ENCODE results near the gene CT47A1. TPM values are rescaled to one million over a fixed set of nuclear protein-coding genes. Genes with fewer than 3 reads are reported as not detected.
"Not testable (repeated sequence)": the region's sequence is repeated elsewhere in the genome, so short reads cannot be mapped to it uniquely, and the experiment has no call there.

The CT47A1 gene
- not detected for total RNA-seq
- long read RNA-seq, result 0 reads

DNA sequence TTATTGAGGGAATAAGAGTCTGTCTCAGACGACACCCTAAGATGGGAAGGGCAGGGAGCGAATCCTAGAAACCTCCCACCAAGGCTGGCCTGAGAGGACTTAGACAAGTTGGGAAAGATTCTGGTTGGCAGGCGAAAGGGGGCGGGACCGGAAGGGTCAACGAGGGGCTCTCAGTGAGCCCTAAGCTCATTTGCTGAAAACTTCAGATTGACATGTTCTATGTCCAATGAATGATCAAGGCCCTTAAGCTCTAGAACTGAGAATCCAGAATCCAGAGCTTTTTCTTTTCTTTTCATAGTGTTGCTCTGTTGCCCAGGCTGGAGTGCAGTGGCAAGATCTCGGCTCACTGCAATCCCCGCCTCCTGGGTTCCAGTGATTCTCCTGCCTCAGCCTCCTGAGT, at the start of gene CT47A1:
CT47A1 (minus strand) TSS at position 101 of the 400 bp plus-strand sequence. CDS start 231 bp downstream, outside the sequence.
- ATAC-seq; intact Hi-C loops (cut with DNase I): not testable (repeated sequence)

DNA sequence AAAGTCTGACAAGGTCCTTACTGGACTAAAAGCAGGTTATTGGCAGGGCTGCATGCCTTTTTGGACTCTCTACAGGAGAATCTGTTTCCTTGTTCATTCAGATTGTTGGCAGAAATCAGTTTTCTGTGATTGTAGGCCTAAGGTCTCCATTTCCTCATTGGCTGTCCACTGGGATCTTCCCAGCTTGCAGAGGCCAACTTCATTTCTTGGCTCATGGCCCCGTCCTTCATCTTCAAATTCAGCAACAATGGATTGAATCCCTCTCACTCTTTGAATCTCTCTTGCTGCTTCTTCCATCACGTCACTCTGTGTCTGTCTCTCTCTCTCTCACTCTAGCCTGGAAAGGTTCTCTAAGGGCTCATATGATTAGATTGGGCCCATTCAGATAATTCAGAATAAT, 47.0 kb upstream of the CT47A1 start:
- no peak for DNase-seq (ENCODE audit: missing footprints)
- no peak for ATAC-seq
- intact Hi-C loops (cut with DNase I), result no loop called here

More for the DNA sequence above, at the start of gene CT47A1:
- not testable (repeated sequence) for DNase-seq (ENCODE audit: missing footprints)

DNA sequence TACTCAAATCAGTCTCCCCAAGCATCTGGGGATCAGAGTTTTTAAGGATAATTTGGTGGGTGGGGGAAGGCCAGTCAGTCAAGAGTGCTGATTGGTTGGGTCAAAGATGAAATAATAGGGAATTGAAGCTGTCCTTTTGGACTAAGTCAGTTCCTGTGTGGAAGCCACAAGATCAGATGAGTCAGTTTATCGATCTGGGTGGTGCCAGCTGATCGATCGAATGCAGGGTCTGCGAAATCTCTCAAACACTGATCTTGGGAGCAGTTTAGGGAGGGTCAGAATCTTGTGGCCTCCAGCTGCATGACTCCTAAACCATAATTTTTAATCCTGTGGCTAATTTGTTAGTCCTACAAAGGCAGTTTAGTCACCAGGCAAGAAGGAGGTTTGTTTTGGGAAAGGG, 44.5 kb upstream of the CT47A1 start:
- intact Hi-C loops (cut with DNase I), result no loop called here
- no peak for DNase-seq (ENCODE audit: missing footprints)
- no peak for ATAC-seq

DNA sequence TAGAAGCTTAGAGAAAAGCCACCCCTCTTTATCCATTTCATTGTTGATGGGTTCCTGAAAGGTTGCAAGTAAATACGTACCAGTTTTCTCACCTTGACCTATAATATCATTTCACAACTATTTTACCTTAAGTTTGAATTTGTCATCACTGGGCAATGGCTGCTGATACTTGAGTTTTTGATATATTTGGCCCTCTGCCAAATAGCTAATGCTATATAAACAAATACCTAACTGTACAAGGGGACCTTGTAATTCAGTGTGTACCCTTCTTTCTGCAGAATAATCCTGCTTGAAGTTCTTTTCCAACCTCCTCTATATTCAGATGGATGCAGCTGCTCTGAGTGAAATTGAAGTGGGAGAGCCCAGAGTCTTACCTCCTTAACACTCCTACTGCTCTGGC, 42.9 kb upstream of the CT47A1 start:
- intact Hi-C loops (cut with DNase I), result no loop called here
- ATAC-seq (no peak), DNase-seq (ENCODE audit: missing footprints) (no peak)

DNA sequence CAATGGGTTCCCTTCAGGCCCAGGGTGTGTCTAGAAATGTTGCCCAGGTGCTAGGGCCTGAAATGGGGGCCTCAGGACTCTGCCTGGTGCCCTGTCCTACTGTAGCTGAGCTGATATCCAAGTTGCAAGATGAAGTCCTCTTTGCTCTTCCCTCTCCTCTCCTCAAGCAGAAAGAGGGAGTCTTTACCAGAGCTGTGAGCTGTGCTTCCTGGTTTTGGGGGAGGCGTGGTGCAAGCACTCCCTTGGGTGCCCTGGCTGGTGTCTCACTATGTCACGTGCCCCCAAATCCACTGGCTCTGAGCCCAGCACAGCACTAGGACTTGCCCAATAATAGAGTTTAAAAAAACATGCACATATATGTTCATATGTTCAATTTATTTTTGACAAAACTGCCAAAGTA, 29.3 kb upstream of the CT47A1 start:
- DNase-seq (ENCODE audit: missing footprints) (no peak), ATAC-seq (no peak)
- intact Hi-C loops (cut with DNase I), result no loop called here

DNA sequence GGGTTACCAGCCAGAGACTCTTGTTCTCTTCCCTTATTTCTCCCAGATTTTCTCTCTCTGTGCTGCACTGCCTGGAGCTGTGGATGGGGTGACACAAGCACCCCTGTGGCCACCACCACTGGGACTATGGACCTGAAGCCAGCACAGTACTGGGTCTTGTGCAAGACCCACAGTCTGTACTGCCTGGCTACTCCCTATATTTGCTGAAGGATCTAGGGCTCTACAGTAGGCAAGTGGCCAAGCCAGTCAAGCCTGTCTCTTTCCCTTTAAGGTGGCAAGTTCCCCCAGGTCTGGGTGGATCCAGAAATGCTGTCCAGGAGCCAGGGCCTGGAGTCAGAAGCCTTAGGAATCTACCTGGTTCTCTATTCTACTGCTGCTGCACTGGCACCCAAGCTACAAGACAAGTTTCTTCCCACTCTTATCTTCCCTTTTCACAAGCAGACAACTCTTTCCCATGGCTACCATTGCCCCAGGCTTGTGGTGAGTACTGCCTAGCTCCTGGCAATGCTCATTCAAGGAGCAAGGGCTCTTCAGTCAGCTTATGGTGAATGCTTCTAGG, 28.4 kb upstream of the CT47A1 start:
- DNase-seq (ENCODE audit: missing footprints) (no peak), ATAC-seq (no peak)
- intact Hi-C loops (cut with DNase I), result no loop called here

DNA sequence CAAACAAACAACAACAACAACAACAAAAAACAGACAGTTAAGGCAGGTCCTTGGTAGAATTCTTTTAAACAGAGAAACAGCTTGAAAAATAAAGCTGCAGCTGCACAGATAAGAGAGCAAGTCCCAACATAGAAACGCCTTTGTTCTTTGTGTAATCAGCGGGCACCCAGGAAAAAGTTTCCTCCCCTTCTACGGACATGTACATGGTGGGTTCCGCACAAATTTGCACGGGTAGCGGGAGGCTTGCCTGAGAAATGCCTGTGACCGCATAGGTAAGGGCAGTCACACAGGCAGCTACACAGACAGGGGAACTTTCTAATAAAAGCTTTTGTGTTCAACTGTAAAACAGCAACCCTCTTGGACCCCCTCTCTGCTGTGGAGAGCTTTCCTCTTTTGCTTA, 25.7 kb upstream of the CT47A1 start:
- ATAC-seq (no peak), DNase-seq (ENCODE audit: missing footprints) (no peak)
- intact Hi-C loops (cut with DNase I), result no loop called here

DNA sequence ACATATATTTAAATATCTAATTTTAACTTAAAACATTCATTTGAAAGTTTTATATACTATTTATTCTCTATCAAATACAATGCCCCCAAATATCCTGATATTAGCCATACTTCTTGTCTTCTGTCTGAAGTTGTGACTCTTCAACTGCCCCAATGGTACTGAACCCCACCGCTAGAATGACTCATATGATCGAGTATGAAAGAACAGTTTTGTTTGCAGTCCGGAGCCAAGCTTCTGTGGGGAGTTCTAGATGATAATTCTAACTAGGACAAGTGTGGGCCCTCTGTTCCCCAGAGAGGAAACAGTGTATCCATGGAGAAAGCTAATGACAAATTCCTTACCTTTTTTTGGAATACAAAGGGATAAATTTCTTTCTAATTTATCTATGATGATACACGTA, 24.7 kb upstream of the CT47A1 start:
- intact Hi-C loops (cut with DNase I), result no loop called here
- DNase-seq (ENCODE audit: missing footprints), result no peak
- no peak for ATAC-seq

DNA sequence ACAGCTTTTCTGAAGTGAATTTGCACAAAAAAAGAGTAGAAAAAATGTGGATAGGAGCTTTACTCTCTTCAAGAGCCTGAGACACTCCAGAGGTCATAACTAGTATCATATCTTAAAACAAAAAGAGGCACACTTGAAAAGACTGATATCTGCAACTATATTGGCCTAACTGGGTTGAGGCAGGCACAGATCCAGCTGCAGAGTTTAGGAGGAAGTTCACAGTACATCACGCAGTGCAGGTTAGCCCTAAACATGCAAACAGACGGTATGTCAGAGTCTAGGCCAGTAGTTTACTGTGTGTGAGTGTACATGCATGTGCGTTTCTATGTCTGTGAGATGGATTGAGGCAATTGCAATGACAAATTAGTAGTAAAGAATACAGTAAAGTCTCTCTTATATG, 24.2 kb upstream of the CT47A1 start:
- ATAC-seq (no peak), DNase-seq (ENCODE audit: missing footprints) (no peak)
- intact Hi-C loops (cut with DNase I), result no loop called here

DNA sequence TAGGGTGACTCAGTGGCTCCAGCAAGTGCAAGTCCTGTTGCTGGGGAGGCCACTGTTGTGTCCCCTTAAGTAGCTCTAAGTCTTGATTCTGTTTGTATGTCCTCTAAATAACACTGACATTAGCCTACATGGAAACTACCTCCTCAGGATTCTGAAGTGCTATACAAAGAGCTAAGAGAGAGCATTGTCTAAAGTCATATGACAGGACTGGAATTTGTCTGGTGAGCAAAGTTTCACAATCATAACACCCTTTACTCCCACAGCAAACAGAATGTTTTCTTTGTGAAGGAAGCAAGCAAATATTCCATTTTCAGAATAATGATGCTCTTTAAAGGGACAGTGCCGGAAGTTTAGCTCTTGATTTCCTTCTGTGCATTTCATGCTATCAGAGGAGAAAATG, 23.4 kb upstream of the CT47A1 start:
- intact Hi-C loops (cut with DNase I), result no loop called here
- DNase-seq (ENCODE audit: missing footprints), result no peak
- ATAC-seq, result no peak

DNA sequence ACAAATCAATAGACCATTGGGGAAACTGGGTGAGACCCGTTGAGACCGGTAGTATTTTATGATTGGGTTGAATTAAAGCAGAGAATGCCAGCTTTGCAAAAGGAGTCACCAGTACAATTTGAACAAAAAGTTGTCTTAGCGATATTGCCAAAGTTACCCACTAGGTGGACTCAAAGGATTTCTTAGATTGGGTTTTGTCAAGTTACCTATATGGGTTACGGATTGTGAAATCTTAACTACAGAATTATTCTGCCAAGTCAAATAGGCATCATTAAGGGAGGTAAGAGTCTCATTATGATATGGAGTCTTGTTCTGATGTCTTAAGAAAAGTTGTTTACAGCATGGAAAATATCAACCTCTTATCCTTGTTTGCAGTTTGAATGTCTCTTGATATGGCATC, 15.0 kb upstream of the CT47A1 start:
- intact Hi-C loops (cut with DNase I), result no loop called here
- no peak for ATAC-seq
- DNase-seq (ENCODE audit: missing footprints), result no peak

DNA sequence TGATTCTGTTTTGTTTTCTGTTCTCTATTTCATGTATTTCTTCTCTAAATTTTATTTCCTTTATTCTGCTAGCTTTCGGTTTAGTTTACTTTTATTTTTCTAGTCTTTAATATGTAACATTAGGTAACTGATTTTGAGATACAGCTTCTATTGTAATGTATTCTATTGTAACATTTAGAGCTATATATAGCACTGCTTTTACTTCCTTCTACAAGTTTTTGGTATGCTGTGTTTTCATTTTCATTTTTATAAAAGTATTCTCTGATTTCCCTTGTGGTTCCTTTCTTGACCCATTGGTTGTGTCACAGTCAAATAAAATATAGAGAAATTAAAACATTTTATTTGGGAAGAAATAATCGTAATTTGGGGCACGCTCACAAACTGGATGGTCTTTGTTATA, 13.9 kb upstream of the CT47A1 start:
- intact Hi-C loops (cut with DNase I), result no loop called here
- no peak for DNase-seq (ENCODE audit: missing footprints)
- no peak for ATAC-seq

DNA sequence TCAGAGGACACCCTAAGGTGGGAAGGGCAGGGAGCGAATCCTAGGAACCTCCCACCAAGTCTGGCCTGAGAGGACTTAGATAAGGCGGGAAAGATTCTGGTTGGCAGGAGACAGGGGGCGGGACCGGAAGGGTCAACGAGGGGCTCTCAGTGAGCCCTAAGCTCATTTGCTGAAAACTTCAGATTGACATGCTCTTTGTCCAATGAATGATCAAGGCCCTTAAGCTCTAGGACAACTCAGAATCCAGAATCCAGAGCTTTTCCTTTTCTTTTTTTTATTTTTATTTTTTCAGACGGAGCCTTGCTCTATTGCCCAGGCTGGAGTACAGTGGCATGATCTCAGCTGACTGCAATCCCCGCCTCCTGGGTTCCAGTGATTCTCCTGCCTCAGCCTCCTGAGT, 29.1 kb downstream of the CT47A1 start, which contains the start of gene CT47A7:
CT47A7 (minus strand) TSS at position 101 of the 400 bp plus-strand sequence. CDS start 255 bp downstream, outside the sequence.
- DNase-seq (ENCODE audit: missing footprints); intact Hi-C loops (cut with DNase I): not testable (repeated sequence)

More for the DNA sequence above, 29.1 kb downstream of the CT47A1 start, which contains the start of gene CT47A7:
- ATAC-seq, result not testable (repeated sequence)

Other genes with a start within 250 kb of the CT47A1 start
- gene CT47B1, start 109.9 kb downstream of the CT47A1 start, total RNA-seq, result not detected
- not detected for gene CT47A11, start 48.6 kb downstream of the CT47A1 start, total RNA-seq
- not detected for gene CT47A10, start 43.7 kb downstream of the CT47A1 start, total RNA-seq
- not detected for gene CT47A9, start 38.9 kb downstream of the CT47A1 start, total RNA-seq
- gene CT47A8, start 34.0 kb downstream of the CT47A1 start, total RNA-seq, result not detected
- gene CT47A7, start 29.2 kb downstream of the CT47A1 start, total RNA-seq, result not detected
- not detected for gene CT47A6, start 24.3 kb downstream of the CT47A1 start, total RNA-seq
- not detected for gene CT47A5, start 19.4 kb downstream of the CT47A1 start, total RNA-seq
- gene CT47A4, start 14.6 kb downstream of the CT47A1 start, total RNA-seq, result not detected
- gene CT47A3, start 9.7 kb downstream of the CT47A1 start, total RNA-seq, result not detected
- not detected for gene CT47A2, start 4.8 kb downstream of the CT47A1 start, total RNA-seq
- gene GLUD2, start 61.9 kb upstream of the CT47A1 start, total RNA-seq, result 1.5 TPM